ENCODE measurements around the gene HELZ2.

Gene HELZ2

GRCh38 chr20:63597651-63598478, 23.8 kb upstream of the HELZ2 start:
- no peak for DNase-seq

- no peak for DNase-seq
Observed at GRCh38 chr20:63596423-63596822, 22.4 kb upstream of the HELZ2 start.

- DNase-seq, result no peak
Observed at GRCh38 chr20:63595416-63596127, 21.5 kb upstream of the HELZ2 start.

- DNase-seq, result no peak
Observed at GRCh38 chr20:63594043-63594561, 20.1 kb upstream of the HELZ2 start.

- DNase-seq, result no peak
Observed at GRCh38 chr20:63592661-63593060, 18.6 kb upstream of the HELZ2 start.

GRCh38 chr20:63591786-63592355, 17.8 kb upstream of the HELZ2 start:
- DNase-seq, result no peak

- no peak for DNase-seq
Observed at GRCh38 chr20:63591147-63591533, 17.1 kb upstream of the HELZ2 start.

GRCh38 chr20:63590218-63591146, 16.4 kb upstream of the HELZ2 start:
- DNase-seq, result no peak

GRCh38 chr20:63589261-63590217, 15.5 kb upstream of the HELZ2 start:
- no peak for DNase-seq

- DNase-seq, result no peak
Observed at GRCh38 chr20:63588641-63589041, 14.6 kb upstream of the HELZ2 start.

GRCh38 chr20:63587776-63588591, 13.9 kb upstream of the HELZ2 start:
- no peak for DNase-seq

- no peak for DNase-seq
Observed at GRCh38 chr20:63587256-63587655, 13.2 kb upstream of the HELZ2 start.

- no peak for DNase-seq
Observed at GRCh38 chr20:63586797-63587196, 12.8 kb upstream of the HELZ2 start.

GRCh38 chr20:63585616-63586565, 11.9 kb upstream of the HELZ2 start:
- no peak for DNase-seq

- DNase-seq, result no peak
Observed at GRCh38 chr20:63582382-63583063, 8.5 kb upstream of the HELZ2 start.

- DNase-seq, result no peak
Observed at GRCh38 chr20:63580796-63581461, 6.9 kb upstream of the HELZ2 start.

- DNase-seq, result no peak
Observed at GRCh38 chr20:63579017-63579694, 5.1 kb upstream of the HELZ2 start.
